Skeletal muscle tissue (tissue), 4 donors: ENCODE measurements around the gene RASA3. TPM values are rescaled to one million over a fixed set of nuclear protein-coding genes. Genes with fewer than 3 reads are reported as not detected.

Experiments
- H3K27ac ChIP-seq: one replicate; pipeline ENCODE4 v1.7.0; 2013; ENCODE audit warnings: mild to moderate bottlenecking, low read depth, low read length, inconsistent platforms
- H3K27me3 ChIP-seq, 3 donors: one replicate each; pipeline ENCODE4 v1.7.0; 2013; ENCODE audit warnings: low read length in 3 of 3; ENCODE audit not compliant: control insufficient read depth in 3 of 3, insufficient read depth in 3 of 3
- H3K36me3 ChIP-seq, 3 donors: one replicate each; pipeline ENCODE4 v1.7.0; 2013; ENCODE audit warnings: low read length in 3 of 3; ENCODE audit not compliant: control insufficient read depth in 3 of 3, insufficient read depth in 3 of 3
- H3K4me1 ChIP-seq, 3 donors: one replicate each; pipeline ENCODE4 v1.7.0; 2013; ENCODE audit warnings: low read length in 3 of 3, mild to moderate bottlenecking in 3 of 3; ENCODE audit not compliant: control insufficient read depth in 3 of 3, insufficient read depth in 3 of 3
- H3K4me3 ChIP-seq, 3 donors: one replicate each; pipeline ENCODE4 v1.7.0; 2013; ENCODE audit warnings: low read length in 3 of 3
- H3K9ac ChIP-seq, 3 donors: one replicate each; pipeline ENCODE4 v1.7.0; 2013; ENCODE audit warnings: low read length in 3 of 3, mild to moderate bottlenecking in 3 of 3, moderate library complexity in 2 of 3, low read depth in 1 of 3
- H3K9me3 ChIP-seq, 3 donors: one replicate each; pipeline ENCODE4 v1.7.0; 2013; ENCODE audit warnings: low read length in 3 of 3; ENCODE audit not compliant: control insufficient read depth in 3 of 3
- total RNA-seq: library from RNA; depleted of rRNA; stranded (reverse); fragments of >200 nt; gene quantifications from one replicate; pipeline ENCODE4 v1.2.3, GENCODE V29; 2014
- donor health status: Osteomylitis.

RASA3 gene
- total RNA-seq, 1 donor from 2014 or later: 14.1 TPM

DNA sequence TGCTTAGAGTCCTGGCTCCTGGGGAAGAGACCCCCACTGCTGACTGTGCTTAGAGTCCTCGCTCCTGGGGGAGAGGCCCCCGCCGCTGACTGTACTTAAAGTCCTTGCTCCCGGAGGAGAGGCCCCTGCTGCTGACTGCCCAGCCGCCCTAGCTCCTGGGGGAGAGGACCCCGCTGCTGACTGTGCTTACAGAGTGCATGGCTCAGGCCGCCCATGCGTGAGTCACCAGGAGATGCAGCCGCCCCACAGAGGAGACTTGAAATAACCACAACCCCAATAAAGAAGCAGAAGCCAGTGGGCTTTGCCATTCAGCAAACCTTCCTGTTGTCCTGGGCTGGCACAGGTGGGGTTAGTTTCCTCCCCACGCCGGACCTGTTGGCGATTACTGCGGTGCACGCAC lies 79.4 kb downstream of the RASA3 start:
- Histone ChIP-seq H3K4me3 (no peak overlapping the region), H3K36me3 (peaks cover 13 to 22% (median 15%) of the 10 kb centered on the region in 3 donors), H3K27me3 (no peaks in the 10 kb centered on the region), H3K9ac (no peak overlapping the region), H3K4me1 (peaks cover 8 to 30% (median 20%) of the 10 kb centered on the region in 3 donors), H3K9me3 (no peaks in the 10 kb centered on the region), H3K27ac (no peak overlapping the region)

DNA sequence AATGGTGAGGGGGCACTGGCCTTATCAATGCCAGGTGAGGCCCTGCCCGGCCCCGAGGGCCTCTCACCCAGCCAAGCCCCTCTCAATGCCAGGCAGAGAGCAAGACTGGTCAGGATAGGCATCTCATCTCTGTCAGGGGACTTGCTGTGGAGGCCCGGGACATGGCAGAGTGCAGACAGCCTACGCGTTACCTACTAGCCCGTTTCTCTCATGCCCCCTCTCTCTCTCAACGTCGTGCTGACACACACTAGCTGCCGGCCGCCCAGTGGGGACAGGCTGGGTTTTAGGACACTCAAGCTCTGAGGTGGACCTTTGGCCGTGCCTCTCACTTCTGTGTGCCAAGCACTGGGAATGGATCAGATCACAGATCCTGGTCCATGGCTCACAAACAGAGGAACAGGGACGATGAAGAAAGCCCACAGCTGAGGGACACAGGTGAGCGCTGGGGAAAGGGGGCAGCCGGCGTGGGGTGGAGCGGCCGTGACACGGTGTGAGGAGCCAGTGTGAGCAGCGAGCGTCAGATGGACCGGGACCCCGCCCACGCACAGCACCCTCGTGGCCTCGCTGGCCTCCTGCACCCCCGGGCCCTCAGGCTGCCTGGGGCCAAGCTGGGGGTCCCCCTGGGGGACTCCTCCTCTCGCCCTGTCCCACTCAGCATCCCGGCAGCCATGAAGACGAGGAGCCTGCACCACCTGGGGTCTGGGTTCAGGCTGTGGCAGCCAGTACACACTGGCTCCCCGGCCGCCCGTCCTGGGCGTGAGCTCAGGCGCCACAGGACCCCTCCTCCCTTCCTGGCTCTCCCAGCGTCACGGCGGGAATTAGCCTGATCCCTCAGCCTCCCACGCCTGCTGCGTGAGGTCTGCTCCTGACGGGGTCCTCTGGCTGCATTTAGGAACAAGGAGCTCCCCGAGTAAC lies 81.6 kb downstream of the RASA3 start:
- H3K4me1 ChIP-seq: peaks cover 0 to 13% (median 6%) of the 10 kb centered on the region in 3 donors
- H3K9ac ChIP-seq: no peak overlapping the region
- peaks cover 10 to 21% (median 12%) of the 10 kb centered on the region in 3 donors for H3K36me3 ChIP-seq
- no peak overlapping the region for H3K27ac ChIP-seq
- H3K27me3 ChIP-seq: no peaks in the 10 kb centered on the region
- H3K9me3 ChIP-seq: no peaks in the 10 kb centered on the region
- H3K4me3 ChIP-seq: no peak overlapping the region

DNA sequence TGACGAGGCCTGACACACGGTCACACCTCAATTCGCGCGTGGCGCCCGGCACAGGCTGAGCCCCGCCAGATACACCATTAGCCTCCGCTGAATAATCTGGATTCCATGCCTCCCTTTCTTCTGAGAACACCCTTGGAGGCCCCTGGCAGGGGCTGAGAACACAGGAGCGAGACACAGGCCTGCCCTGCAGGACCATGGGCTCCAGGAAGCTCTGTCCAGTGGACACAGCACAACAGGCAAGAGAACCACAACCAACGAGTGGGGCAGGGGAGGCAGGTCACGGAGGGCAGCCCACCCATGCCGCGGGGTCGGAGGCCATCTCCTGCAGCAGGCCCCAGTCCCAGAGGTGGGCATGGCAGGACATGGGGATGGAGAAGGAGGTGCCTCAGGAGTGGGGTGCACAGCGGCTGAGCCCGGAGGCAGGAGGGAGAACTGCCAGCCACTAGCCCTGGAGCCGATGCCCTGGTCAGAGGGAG lies 82.8 kb downstream of the RASA3 start:
- Histone ChIP-seq H3K4me1 (peaks cover 0 to 1% (median 0%) of the 10 kb centered on the region in 3 donors), H3K27ac (no peak overlapping the region), H3K27me3 (no peaks in the 10 kb centered on the region), H3K9ac (no peak overlapping the region), H3K4me3 (no peak overlapping the region), H3K36me3 (peaks cover 3 to 11% (median 9%) of the 10 kb centered on the region in 3 donors), H3K9me3 (no peaks in the 10 kb centered on the region)

DNA sequence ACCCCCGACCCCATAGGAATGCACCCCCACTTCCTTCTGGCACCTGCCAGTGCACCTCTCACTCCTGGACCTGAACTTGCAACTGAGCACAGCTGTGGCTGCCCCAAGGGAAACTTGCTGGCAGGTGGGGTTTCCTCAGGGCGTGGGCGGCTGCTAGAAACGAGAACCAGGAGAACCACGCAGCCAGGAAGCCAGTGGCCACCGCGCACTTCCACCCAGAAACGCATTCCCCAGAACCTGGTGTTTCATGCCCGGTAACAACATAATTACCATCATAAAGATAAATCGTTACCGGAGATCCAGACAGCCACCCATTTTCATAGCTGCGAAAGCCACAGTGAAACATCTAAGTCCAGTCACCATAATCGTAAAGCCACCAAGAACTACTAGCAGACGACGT lies 83.4 kb downstream of the RASA3 start:
- H3K4me3 ChIP-seq: no peak overlapping the region
- no peak overlapping the region for H3K9ac ChIP-seq
- no peaks in the 10 kb centered on the region for H3K27me3 ChIP-seq
- no peak overlapping the region for H3K27ac ChIP-seq
- peaks cover 3 to 9% (median 9%) of the 10 kb centered on the region in 3 donors for H3K36me3 ChIP-seq
- no peaks in the 10 kb centered on the region for H3K9me3 ChIP-seq
- no peaks in the 10 kb centered on the region for H3K4me1 ChIP-seq

DNA sequence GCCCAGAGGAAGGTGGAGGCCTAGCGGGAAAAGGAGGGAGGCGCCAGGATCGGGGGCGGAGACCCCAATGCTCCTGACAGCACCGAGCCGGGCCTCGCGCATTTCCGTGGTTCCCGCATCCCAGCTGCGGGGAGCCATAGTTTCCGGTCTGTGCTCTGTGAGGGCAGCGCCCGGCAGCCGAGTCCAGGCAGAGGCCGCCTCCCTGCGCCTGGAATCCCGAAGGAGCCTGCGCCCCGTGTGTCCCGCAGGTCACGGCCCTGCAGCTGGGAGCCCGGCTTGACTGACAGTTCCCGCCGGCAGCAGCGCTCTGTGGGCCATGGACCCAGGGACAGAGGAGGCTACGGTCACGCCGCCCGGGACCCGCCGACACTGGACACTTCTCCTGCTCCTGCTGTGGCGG lies 84.0 kb downstream of the RASA3 start:
- Histone ChIP-seq H3K36me3 (peaks cover 3 to 9% (median 9%) of the 10 kb centered on the region in 3 donors), H3K4me1 (peaks cover 0 to under 1% (median under 1%) of the 10 kb centered on the region in 3 donors), H3K4me3 (no peak overlapping the region), H3K9me3 (no peaks in the 10 kb centered on the region), H3K27me3 (no peaks in the 10 kb centered on the region), H3K9ac (no peak overlapping the region), H3K27ac (no peak overlapping the region)

DNA sequence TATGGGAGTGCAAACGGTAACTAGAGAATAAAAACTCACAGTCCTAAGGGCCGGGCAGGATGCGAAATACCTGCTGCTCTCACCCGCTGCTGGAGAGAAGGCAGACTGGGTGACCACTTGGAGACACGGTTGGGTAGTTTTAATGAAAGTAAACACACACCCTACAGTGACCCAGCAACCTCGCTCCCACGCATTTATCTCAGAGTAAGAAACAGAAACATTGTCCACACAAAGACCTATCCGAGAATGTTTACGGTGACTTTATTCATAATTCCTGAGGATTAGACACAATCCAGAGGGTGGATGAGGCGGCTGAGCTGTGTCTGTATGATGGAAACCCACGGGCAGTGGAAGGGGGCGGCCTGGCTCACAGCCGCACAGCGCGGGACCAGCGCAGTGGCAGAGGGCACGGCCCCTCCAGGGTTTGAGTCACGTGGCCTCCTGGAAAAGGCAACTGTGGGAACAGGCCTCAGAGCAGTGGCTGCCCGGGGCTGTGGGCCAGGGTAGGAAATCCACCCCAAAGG lies 85.0 kb downstream of the RASA3 start:
- H3K27ac ChIP-seq: no peak overlapping the region
- H3K9me3 ChIP-seq: no peaks in the 10 kb centered on the region
- no peak overlapping the region for H3K9ac ChIP-seq
- H3K27me3 ChIP-seq: no peaks in the 10 kb centered on the region
- H3K4me3 ChIP-seq: no peak overlapping the region
- H3K36me3 ChIP-seq: peaks cover 3 to 10% (median 9%) of the 10 kb centered on the region in 3 donors
- peaks cover 8 to 9% (median 9%) of the 10 kb centered on the region in 3 donors for H3K4me1 ChIP-seq

DNA sequence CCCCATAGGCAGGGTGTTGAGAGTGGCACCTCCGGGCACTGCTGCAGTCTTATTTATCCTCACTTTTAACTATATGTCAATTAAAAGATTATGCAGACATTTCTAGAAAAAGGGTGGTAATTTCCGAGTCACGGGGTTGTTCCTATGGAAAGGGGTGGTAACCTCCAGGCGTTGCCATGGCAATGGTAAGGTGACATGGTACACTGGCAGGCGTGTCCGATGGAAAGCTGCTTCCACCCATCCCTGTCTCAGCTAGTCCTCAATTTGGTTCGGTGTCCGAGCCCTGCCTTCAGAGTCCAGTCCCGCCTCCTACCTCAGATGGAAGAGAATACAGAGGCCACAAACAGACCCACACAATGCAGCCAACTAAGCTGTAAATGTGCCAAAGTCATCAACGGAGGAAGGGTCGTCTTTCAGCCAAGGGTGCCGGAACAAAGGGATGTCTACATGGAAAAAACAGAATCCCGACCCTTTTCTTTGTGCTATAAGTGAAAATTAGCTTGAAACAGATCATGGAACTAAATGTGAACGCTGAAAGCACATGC lies 85.9 kb downstream of the RASA3 start:
- H3K9ac ChIP-seq: no peak overlapping the region
- no peaks in the 10 kb centered on the region for H3K9me3 ChIP-seq
- peaks cover 2 to 15% (median 6%) of the 10 kb centered on the region in 3 donors for H3K36me3 ChIP-seq
- H3K4me1 ChIP-seq: peaks cover 8 to 9% (median 9%) of the 10 kb centered on the region in 3 donors
- no peaks in the 10 kb centered on the region for H3K27me3 ChIP-seq
- H3K4me3 ChIP-seq: no peak overlapping the region
- H3K27ac ChIP-seq: no peak overlapping the region

DNA sequence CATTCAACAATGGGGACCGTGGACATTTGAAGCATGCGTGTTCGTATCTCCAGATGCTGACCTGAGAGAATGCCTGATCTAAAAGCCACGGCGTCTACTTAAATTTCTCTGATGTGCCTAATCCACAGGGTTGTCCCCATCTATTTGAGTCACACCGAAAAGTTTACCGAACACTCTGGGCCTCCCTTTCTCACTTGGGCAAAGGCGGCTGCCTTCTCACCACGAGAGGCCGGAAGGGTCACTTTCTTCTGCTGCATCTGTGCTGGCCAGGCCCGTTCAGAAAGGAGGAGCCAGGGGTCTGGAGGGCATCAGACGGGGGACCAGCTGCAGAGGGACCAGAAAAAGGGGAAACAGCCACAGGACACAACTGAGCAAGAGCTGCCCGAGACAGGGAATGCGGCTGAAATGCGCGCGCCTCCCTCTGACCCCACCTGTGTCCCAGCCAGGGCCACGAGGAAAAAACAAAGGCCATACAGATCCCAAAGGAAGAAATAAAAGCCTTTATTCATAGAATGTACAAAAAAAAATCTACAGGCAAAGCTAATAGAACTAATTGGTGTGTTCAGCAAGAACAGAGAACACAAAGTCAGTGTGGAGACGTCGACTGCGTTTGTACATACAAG lies 87.2 kb downstream of the RASA3 start:
- Histone ChIP-seq H3K9me3 (no peaks in the 10 kb centered on the region), H3K9ac (no peak overlapping the region), H3K36me3 (peaks cover 4 to 20% (median 6%) of the 10 kb centered on the region in 3 donors), H3K4me1 (peaks cover 8 to 9% (median 9%) of the 10 kb centered on the region in 3 donors), H3K27me3 (no peaks in the 10 kb centered on the region), H3K4me3 (no peak overlapping the region), H3K27ac (no peak overlapping the region)

DNA sequence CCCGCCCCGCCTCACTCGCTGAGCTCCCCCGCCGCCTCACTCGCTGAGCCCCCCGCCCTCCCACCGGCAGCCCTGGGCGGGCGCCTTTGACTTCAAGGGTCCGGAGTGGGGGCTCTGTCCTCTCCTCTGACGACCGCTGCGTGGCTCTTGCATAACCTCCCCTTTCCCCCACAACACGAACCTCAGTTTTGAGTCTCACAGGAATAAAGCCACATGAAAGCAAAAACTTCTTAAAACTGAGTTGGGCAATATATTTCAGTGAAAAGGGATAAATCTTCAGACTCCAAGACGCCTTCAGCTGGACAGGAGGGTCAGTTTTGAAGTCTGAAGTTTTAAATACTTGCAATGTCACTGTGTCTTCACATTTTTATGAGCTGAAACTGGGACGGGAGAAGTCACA lies 87.9 kb downstream of the RASA3 start:
- H3K27me3 ChIP-seq: no peaks in the 10 kb centered on the region
- H3K9ac ChIP-seq: no peak overlapping the region
- H3K27ac ChIP-seq: no peak overlapping the region

More for the DNA sequence above, 87.9 kb downstream of the RASA3 start:
- Histone ChIP-seq H3K4me1 (peaks cover 8 to 14% (median 9%) of the 10 kb centered on the region in 3 donors), H3K4me3 (no peak overlapping the region), H3K36me3 (peaks cover 0 to 17% (median 4%) of the 10 kb centered on the region in 3 donors), H3K9me3 (no peaks in the 10 kb centered on the region)
